Measurements from ENCODE around the gene MRPL38. TPM values are rescaled to one million over a fixed set of nuclear protein-coding genes. Genes with fewer than 3 reads are reported as not detected.

The MRPL38 gene
- total and polyA plus RNA-seq, 5 donors from 2014 or later: 58.0 to 118 (median 67.2) TPM

GRCh38 chr17:75850928-75851692 lies 53.6 kb downstream of the MRPL38 start:
- Histone ChIP-seq H3K4me1 (ENCODE audit: control insufficient read depth, insufficient read depth, low read length, poor library complexity, severe bottlenecking) (peaks cover 29% of the 10 kb centered on the region), H3K27me3 (ENCODE audit: control insufficient read depth, insufficient read depth, low read length) (no peaks in the 10 kb centered on the region), H3K4me3 (ENCODE audit: low read depth, low read length) (no peak overlapping the region), H3K27ac (ENCODE audit: insufficient read depth, low read length, poor library complexity, severe bottlenecking) (no peak overlapping the region), H3K36me3 (ENCODE audit: control insufficient read depth, insufficient read depth, low read length) (peaks cover 50% of the 10 kb centered on the region), H3K9me3 (ENCODE audit: control insufficient read depth in 2 of 2, low read length in 2 of 2) (no peaks in the 10 kb centered on the region)
- peaks cover 16% of the 10 kb centered on the region for H3K36me3 Mint-ChIP-seq
- H3K4me3 Mint-ChIP-seq: peak overlapping the region in 3 of 4 donors; percentile 10 to 75 (median 43)
- H3K27me3 Mint-ChIP-seq: no peaks in the 10 kb centered on the region
- ATAC-seq (ENCODE audit: low read depth in 2 of 2) (no peak), DNase-seq (no peak)
- H3K9me3 Mint-ChIP-seq: peaks cover 0 to 1% (median 0%) of the 10 kb centered on the region in 7 donors
- peaks cover 4 to 39% (median 25%) of the 10 kb centered on the region in 4 donors for H3K4me1 Mint-ChIP-seq
- no peak overlapping the region for H3K27ac Mint-ChIP-seq

DNA sequence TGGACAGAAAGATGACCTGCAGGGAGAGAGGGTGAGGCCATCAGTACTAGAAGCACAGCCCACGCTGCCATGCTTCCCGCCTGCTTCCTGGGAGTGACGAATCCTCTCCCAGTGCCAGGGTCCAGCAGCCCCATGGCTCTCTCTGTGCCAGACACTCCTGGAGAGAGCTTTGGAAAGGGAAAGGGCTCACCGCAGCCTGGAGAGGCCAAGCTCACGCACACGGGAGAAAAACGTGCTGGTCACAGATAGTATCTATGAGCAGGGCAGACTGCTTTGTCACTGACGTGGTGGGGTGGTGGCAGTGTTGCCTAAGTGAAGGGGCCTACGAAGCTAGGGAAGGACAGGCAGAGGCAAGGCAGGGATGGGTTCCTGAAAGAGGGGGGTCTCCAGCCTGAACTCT lies 55.0 kb downstream of the MRPL38 start:
- no peak for ATAC-seq (ENCODE audit: low read depth in 2 of 2)
- Histone ChIP-seq H3K36me3 (ENCODE audit: control insufficient read depth, insufficient read depth, low read length) (peaks cover 56% of the 10 kb centered on the region), H3K9me3 (ENCODE audit: control insufficient read depth in 2 of 2, low read length in 2 of 2) (no peaks in the 10 kb centered on the region), H3K4me3 (ENCODE audit: low read depth, low read length) (no peak overlapping the region), H3K27me3 (ENCODE audit: control insufficient read depth, insufficient read depth, low read length) (no peaks in the 10 kb centered on the region), H3K27ac (ENCODE audit: insufficient read depth, low read length, poor library complexity, severe bottlenecking) (no peak overlapping the region), H3K4me1 (ENCODE audit: control insufficient read depth, insufficient read depth, low read length, poor library complexity, severe bottlenecking) (peaks cover 31% of the 10 kb centered on the region)
- Mint-ChIP-seq H3K4me3 (peak overlapping the region in 1 of 4 donors; percentile 75), H3K27ac (peak overlapping the region in 1 of 3 donors; percentile 11), H3K4me1 (peaks cover 4 to 49% (median 25%) of the 10 kb centered on the region in 4 donors), H3K27me3 (no peaks in the 10 kb centered on the region), H3K36me3 (peaks cover 16% of the 10 kb centered on the region), H3K9me3 (peaks cover 0 to 1% (median 0%) of the 10 kb centered on the region in 7 donors)
- DNase-seq: no peak

- Mint-ChIP-seq H3K4me1 (peaks cover 4 to 46% (median 21%) of the 10 kb centered on the region in 4 donors), H3K27me3 (no peaks in the 10 kb centered on the region), H3K9me3 (peaks cover 0 to 1% (median 0%) of the 10 kb centered on the region in 7 donors), H3K4me3 (peak overlapping the region in 1 of 4 donors; percentile 75), H3K36me3 (peaks cover 16% of the 10 kb centered on the region), H3K27ac (no peak overlapping the region)
- DNase-seq (no peak), ATAC-seq (ENCODE audit: low read depth in 2 of 2) (no peak)
- Histone ChIP-seq H3K4me1 (ENCODE audit: control insufficient read depth, insufficient read depth, low read length, poor library complexity, severe bottlenecking) (peaks cover 31% of the 10 kb centered on the region), H3K9me3 (ENCODE audit: control insufficient read depth in 2 of 2, low read length in 2 of 2) (no peaks in the 10 kb centered on the region), H3K4me3 (ENCODE audit: low read depth, low read length) (no peak overlapping the region), H3K27me3 (ENCODE audit: control insufficient read depth, insufficient read depth, low read length) (no peaks in the 10 kb centered on the region), H3K36me3 (ENCODE audit: control insufficient read depth, insufficient read depth, low read length) (peaks cover 56% of the 10 kb centered on the region), H3K27ac (ENCODE audit: insufficient read depth, low read length, poor library complexity, severe bottlenecking) (no peak overlapping the region)
Observed at GRCh38 chr17:75849279-75849646, 55.4 kb downstream of the MRPL38 start.

Other genes starting within 250 kb of the MRPL38 start
- gene RECQL5, start 237.7 kb downstream of the MRPL38 start, total RNA-seq: 25.5 TPM
- 10 to 100 TPM in 2 of 4 donors, 1 to 10 TPM in 2; 8.7 to 16.4 (median 11.4) TPM for gene RECQL5, start 237.7 kb downstream of the MRPL38 start, polyA plus RNA-seq
- 253 TPM for gene SAP30BP, start 237.5 kb downstream of the MRPL38 start, total RNA-seq
- 100 to 1,000 TPM in 1 of 4 donors, 10 to 100 TPM in 3; 79.3 to 114 (median 81.5) TPM for gene SAP30BP, start 237.5 kb downstream of the MRPL38 start, polyA plus RNA-seq
- gene ITGB4, start 183.4 kb downstream of the MRPL38 start, total RNA-seq: not detected
- gene ITGB4, start 183.4 kb downstream of the MRPL38 start, polyA plus RNA-seq: under 1 TPM in 3 of 4 donors, not detected in 1; 0.28 to 0.60 (median 0.56) TPM
- gene GALK1, start 139.7 kb downstream of the MRPL38 start, total RNA-seq: 9.1 TPM
- 10 to 100 TPM; 18.7 to 24.3 (median 21.9) TPM for gene GALK1, start 139.7 kb downstream of the MRPL38 start, polyA plus RNA-seq
- 33.9 TPM for gene UNK, start 120.1 kb downstream of the MRPL38 start, total RNA-seq
- 10 to 100 TPM; 15.3 to 24.5 (median 23.0) TPM for gene UNK, start 120.1 kb downstream of the MRPL38 start, polyA plus RNA-seq
- gene UNC13D, start 60.5 kb downstream of the MRPL38 start, total RNA-seq: 149 TPM
- gene UNC13D, start 60.5 kb downstream of the MRPL38 start, polyA plus RNA-seq: 10 to 100 TPM; 41.6 to 51.7 (median 45.0) TPM
- 118 TPM for gene WBP2, start 49.5 kb downstream of the MRPL38 start, total RNA-seq
- 100 to 1,000 TPM in 1 of 4 donors, 10 to 100 TPM in 3; 77.7 to 112 (median 91.2) TPM for gene WBP2, start 49.5 kb downstream of the MRPL38 start, polyA plus RNA-seq
- 3.6 TPM for gene TRIM47, start 26.3 kb downstream of the MRPL38 start, total RNA-seq
- 10 to 100 TPM in 3 of 4 donors, 1 to 10 TPM in 1; 8.7 to 16.6 (median 15.8) TPM for gene TRIM47, start 26.3 kb downstream of the MRPL38 start, polyA plus RNA-seq
- gene TRIM65, start 7.9 kb downstream of the MRPL38 start, total RNA-seq: 18.7 TPM
- gene TRIM65, start 7.9 kb downstream of the MRPL38 start, polyA plus RNA-seq: 10 to 100 TPM; 16.9 to 24.3 (median 20.1) TPM
- gene FBF1, start 36.2 kb upstream of the MRPL38 start, total RNA-seq: 15.5 TPM
- gene FBF1, start 36.2 kb upstream of the MRPL38 start, polyA plus RNA-seq: 1 to 10 TPM; 1.7 to 3.6 (median 2.3) TPM
- gene ACOX1, start 74.3 kb upstream of the MRPL38 start, total RNA-seq: 25.6 TPM
- 10 to 100 TPM; 15.0 to 24.3 (median 18.9) TPM for gene ACOX1, start 74.3 kb upstream of the MRPL38 start, polyA plus RNA-seq
- gene TEN1, start 74.4 kb upstream of the MRPL38 start, total RNA-seq: 17.3 TPM
- gene TEN1, start 74.4 kb upstream of the MRPL38 start, polyA plus RNA-seq: 10 to 100 TPM; 19.9 to 26.1 (median 21.5) TPM
- gene CDK3, start 96.0 kb upstream of the MRPL38 start, total RNA-seq: 11.6 TPM
- gene CDK3, start 96.0 kb upstream of the MRPL38 start, polyA plus RNA-seq: 1 to 10 TPM in 1 of 4 donors, under 1 TPM in 3; 0.17 to 1.0 (median 0.50) TPM
- gene EVPL, start 122.4 kb upstream of the MRPL38 start, total RNA-seq: 0.15 TPM
- gene EVPL, start 122.4 kb upstream of the MRPL38 start, polyA plus RNA-seq: under 1 TPM in 1 of 4 donors, not detected in 3; 0.05 TPM
- 68.8 TPM for gene SRP68, start 167.6 kb upstream of the MRPL38 start, total RNA-seq
- 10 to 100 TPM; 71.6 to 81.0 (median 74.5) TPM for gene SRP68, start 167.6 kb upstream of the MRPL38 start, polyA plus RNA-seq
- 0.86 TPM for gene GALR2, start 169.9 kb upstream of the MRPL38 start, total RNA-seq
- gene GALR2, start 169.9 kb upstream of the MRPL38 start, polyA plus RNA-seq: under 1 TPM in 2 of 4 donors, not detected in 2; 0.41 to 0.62 TPM
- gene ZACN, start 174.3 kb upstream of the MRPL38 start, total RNA-seq: 0.42 TPM
- gene ZACN, start 174.3 kb upstream of the MRPL38 start, polyA plus RNA-seq: 1 to 10 TPM in 1 of 4 donors, under 1 TPM in 3; 0.24 to 2.0 (median 0.62) TPM
- 105 TPM for gene EXOC7, start 198.9 kb upstream of the MRPL38 start, total RNA-seq
- 10 to 100 TPM; 41.3 to 47.6 (median 45.0) TPM for gene EXOC7, start 198.9 kb upstream of the MRPL38 start, polyA plus RNA-seq
- gene FOXJ1, start 236.4 kb upstream of the MRPL38 start, total RNA-seq: 1.0 TPM
- gene FOXJ1, start 236.4 kb upstream of the MRPL38 start, polyA plus RNA-seq: under 1 TPM in 2 of 4 donors, not detected in 2; 0.14 to 0.24 TPM

Data from CD4-positive, CD25-positive, alpha-beta regulatory T cell (primary cell).